Right forelimb (tissue), 1 donor: ENCODE results near the gene ACOT11.
"Not testable (repeated sequence)": the region's sequence is repeated elsewhere in the genome, so short reads cannot be mapped to it uniquely, and the experiment has no call there.

Experiments used
- DNase-seq: peaks from one replicate; pipeline ENCODE4 v3.0.0-alpha.2; 2018

ACOT11 gene

GRCh38 chr1:54547601-54548388 lies at the start of gene ACOT11:
ACOT11 (plus strand) TSS chr1:54548228; CDS start chr1:54548310, 82 bp downstream.
- DNase-seq, result peak; percentile 89

DNA sequence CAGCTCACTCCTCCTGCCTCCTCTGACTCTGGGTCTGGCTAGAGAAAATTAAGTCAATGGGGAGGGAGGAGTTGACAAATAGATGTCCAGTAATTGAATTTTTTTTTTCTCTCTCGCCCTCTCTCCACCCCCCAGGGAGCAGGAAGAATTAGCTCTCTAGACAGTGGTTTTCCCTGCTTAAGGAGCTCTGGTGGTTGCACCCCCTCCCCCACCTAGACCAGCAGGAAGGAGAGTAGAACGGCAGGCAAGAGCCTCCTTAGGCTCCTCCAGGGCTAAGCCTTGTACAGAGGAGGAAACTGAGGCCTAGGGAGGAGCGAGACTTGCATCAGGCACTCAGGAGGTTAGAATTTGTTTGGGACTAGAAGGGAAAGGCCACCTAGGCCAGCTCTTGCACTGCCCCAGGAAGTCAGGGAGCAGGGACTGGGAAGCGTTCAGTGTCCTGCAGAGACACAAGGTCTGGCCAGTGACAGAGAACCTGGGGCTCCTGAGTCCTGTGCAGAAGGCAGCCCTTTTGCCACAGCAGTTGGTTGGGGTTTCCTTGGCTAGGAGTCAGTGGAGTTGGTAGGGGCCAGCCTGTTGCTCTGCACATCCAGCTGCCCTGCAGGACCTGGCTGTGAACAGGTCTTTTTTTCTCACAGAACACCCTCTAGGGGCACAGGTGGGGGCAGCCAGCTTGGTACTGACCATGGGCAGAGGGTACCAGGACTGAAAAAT lies 49.5 kb upstream of the ACOT11 start:
- no peak for DNase-seq

- no peak for DNase-seq
These were observed 49.0 kb upstream of the ACOT11 start for GRCh38 chr1:54499097-54499359.

- DNase-seq, result peak; percentile 57
These were observed 48.5 kb upstream of the ACOT11 start for GRCh38 chr1:54499360-54500106.

DNA sequence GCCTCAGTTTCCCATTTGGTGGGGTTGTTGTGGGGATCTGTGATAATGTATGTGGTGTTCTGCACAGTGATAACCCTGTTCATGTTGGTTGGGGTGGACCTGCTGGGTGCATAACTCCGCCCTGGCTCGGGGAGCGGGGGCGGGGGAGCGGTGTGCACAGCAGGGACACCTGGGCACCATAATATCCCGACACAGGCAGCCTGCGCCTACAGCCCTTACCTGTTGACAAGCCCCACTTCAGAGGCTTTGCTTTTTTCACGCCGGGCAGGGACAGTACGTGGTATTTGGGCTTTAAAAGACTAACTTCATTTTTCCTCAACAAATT lies 48.0 kb upstream of the ACOT11 start:
- no peak for DNase-seq

GRCh38 chr1:54501849-54502248 lies 46.2 kb upstream of the ACOT11 start:
- DNase-seq, result no peak

- no peak for DNase-seq
These were observed 45.7 kb upstream of the ACOT11 start for GRCh38 chr1:54502342-54502741.

DNA sequence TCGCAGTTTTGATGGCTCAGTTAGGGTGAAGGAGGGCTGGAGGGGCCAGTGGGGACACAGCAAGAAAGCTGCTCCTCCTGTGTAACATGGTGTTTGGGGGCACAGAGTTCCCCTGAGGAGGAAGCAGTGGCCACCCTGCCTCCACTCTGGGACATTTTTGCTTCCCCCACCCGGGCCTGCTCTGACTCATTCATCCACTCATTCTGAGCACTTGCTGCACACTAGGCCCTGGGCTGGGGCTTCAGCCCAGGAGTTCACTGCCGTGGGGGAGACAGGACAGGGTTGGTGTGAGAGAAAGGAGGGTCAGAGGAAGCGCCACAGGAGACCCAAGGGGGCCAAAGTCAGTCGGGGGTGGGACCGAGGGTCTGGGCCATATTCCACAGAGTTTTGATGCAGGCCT lies 41.4 kb upstream of the ACOT11 start:
- no peak for DNase-seq

GRCh38 chr1:54507033-54507870 lies 40.8 kb upstream of the ACOT11 start:
- no peak for DNase-seq

- DNase-seq, result no peak
These were observed 37.2 kb upstream of the ACOT11 start for GRCh38 chr1:54510715-54511270.

DNA sequence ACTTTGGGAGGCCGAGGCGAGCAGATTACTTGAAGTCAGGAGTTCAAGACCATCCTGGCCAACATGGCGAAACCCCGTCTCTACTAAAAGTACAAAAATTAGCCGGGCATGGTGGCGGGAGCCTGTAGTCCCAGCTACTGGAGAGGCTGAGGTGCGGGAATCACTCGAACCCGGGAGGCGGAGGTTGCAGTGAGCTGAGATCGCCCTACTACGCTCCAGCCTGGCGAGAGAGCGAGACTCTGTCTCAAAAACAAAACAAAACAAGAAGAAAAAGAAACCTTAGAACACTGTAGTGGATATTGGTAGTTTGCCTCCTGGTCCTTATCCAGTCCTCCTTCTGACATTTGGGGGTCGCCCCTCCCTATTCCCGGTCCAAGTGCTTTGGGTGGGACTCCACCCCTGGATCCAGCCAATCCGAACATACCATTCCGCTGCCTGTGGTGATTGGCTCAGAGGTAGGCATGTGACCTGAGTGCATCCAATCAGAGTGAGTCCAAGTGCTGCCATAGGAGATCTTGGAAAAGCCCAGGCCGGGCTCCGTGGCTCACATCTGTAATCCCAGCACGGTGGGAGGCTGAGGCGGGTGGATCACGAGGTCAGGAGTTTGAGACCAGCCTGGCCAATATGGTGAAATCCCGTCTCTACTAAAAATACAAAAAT lies 34.0 kb upstream of the ACOT11 start:
- not testable (repeated sequence) for DNase-seq

GRCh38 chr1:54516249-54516920 lies 31.6 kb upstream of the ACOT11 start:
- no peak for DNase-seq

GRCh38 chr1:54517496-54517895 lies 30.5 kb upstream of the ACOT11 start:
- DNase-seq, result no peak

- DNase-seq, result no peak
These were observed 29.5 kb upstream of the ACOT11 start for GRCh38 chr1:54518489-54518888.

GRCh38 chr1:54519709-54520108 lies 28.3 kb upstream of the ACOT11 start:
- no peak for DNase-seq

DNA sequence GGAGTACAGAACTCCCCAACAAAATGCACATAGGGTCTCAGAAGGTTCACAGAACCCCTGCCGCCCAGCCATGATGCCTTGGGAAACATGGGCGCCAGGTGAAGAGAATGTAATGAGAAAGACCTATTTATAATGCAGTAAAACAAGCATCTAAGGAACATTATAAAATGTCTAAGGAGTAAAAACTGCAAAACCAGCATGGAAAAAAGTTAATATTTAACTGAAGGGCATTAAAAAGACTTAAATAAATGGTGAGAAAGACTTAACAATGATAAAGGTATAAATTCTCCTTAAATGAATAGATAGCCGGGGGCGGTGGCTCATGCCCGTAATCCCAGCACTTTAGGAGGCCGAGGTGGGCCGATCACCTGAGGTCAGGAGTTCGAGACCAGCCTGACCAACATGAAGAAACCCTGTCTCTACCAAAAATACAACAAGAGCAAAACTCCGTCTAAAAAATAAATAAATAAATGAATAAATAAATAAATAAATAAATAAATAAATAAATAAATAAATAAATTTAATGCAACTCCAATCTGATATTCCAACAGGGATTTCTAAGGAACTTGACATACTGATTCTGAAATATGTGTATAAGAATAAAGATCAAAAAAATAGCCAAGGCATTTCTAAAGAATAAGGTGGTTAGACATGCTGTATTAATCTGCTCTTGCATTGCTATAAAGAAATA lies 27.3 kb upstream of the ACOT11 start:
- no peak for DNase-seq

DNA sequence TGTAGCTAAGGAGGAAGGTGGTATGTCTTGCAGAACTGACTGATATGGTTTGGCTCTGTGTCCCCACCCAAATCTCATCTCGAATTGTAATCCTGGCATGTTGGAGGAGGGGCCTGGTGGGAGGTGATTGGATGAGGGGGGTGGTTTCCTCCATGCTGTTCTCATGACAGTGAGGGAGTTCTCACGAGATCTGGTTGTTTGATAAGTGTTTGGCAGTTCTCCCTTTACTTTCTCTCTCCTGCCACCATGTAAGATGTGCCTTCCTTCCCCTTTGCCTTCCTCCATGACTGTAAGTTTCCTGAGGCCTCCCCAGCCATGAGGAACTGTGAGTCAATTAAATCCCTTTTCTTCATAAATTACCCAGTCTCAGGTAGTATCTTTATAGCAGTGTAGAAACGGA lies 21.5 kb upstream of the ACOT11 start:
- not testable (repeated sequence) for DNase-seq

GRCh38 chr1:54528613-54529012 lies 19.4 kb upstream of the ACOT11 start:
- DNase-seq, result no peak

GRCh38 chr1:54532033-54532432 lies 16.0 kb upstream of the ACOT11 start:
- no peak for DNase-seq

GRCh38 chr1:54536656-54537055 lies 11.4 kb upstream of the ACOT11 start:
- not testable (repeated sequence) for DNase-seq

DNA sequence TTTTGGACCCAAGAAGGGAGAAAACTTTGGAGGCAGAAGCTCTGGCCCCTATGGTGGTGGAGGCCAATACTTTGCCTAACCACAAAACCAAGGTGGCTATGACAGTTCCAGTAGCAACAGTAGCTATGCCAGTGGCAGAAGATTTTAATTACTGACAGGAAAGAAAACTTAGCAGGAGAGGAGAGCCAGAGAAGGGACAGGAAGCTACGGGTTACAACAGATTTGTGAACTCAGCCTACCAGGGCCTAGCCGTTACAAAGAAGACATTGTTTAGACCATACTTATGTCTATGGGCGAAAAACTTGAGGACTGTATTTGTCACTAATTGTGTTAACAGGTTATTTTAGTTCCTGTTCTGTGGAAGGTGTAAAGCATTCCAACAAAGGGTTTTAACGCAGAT lies 10.4 kb upstream of the ACOT11 start:
- no peak for DNase-seq
